ENCODE measurements around the gene RPAP2.
"Not testable (repeated sequence)": the region's sequence is repeated elsewhere in the genome, so short reads cannot be mapped to it uniquely, and the experiment has no call there.

GRCh38 chr1:92393966-92394365, 95.1 kb downstream of the RPAP2 start:
- not testable (repeated sequence) for TF ChIP-seq POLR2A, TAF1 (IDR thresholded peaks at IDR 0.05; ENCODE audit: low read depth, low read length)

All from GM12891 (cell line).